Activated CD4-positive, alpha-beta T cell treated with anti-CD3 and anti-CD28 coated beads, Interleukin-2, amount 50 U/mL, for 16 hours (primary cell): ENCODE results near the gene FGFBP2.
A peak's percentile ranks its signal among the peaks of the same experiment; 100 is the strongest.

Source experiments
- DNase-seq: peaks from one replicate; pipeline ENCODE4 v3.0.0-alpha.2; 2020

The FGFBP2 gene

GRCh38 chr4:15963001-15963451 is at the start of gene FGFBP2:
TSS of gene FGFBP2 (minus strand) at chr4:15963175. CDS start at chr4:15963129, 46 bp downstream.
- DNase-seq = peak; percentile 45

- no peak for DNase-seq
Observed at GRCh38 chr4:16011173-16011572, 48.2 kb upstream of the FGFBP2 start.

DNA sequence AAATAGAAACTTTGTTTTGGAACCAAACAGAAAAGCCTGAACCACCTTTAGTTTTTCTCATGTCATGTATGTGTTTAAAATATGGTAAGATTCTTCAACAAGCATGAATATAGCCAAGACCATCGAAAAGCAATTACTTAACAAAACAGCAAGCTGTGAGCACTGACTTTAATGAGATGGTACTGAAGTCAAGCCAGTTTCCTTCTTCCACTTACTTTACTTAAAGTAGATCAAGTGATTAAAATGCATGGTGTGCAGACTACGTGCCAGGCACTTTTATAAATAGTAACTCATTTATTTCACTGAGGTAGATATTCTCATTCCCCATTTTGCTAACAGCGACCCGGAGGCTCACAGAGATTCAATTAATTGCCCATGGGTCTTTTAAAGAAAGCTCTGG is 46.2 kb upstream of the FGFBP2 start:
- DNase-seq = no peak

DNA sequence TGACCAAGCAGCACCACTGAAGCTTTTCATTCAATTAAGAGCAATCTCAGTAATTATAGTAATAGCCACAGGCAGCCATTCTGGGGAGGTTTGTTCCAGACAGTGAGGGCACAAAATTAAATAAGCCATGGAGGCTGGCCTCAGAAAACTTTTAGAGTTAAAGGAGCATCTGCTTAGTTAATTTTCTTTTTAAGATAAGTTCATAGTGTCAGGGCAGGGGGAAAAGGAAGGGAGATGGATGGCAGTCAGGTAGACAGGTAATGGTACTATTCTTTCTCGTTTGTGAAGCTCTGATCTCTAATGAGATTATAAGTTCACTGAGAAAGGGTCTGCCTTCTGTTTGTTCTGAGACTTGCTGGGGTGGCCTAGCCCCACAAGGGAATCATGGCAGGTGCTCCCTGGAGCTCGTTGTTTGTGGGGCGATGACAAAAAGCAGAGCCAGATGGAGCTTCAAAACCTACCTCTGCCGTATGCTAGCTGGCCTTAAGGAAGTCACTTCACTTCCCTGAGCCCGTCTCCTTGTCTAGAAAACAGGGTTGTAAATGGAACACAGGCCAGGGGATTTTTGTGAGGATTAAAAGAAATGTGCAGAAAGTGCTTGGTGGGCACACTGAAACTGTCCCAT is 44.6 kb upstream of the FGFBP2 start:
- no peak for DNase-seq

- DNase-seq = no peak
Observed at GRCh38 chr4:16006771-16007446, 43.9 kb upstream of the FGFBP2 start.

DNA sequence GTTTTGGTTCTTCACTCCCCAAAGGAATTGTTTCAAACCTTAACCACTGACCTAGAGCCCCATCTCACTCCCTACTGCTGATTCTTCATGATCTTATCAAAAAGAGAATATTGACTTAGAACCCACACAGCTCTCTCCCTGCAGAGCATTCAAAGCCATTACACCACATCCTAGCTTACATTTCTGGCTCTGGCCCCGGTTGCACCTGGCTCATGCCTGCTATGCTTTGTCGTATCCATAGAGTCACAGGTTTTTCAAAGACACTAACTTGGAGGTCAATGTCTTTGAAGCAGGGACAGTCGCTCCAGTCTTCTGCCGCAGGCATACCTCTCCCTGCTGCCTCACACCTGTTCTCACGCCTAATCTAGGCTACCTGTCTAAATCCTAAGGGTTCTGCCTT is 42.7 kb upstream of the FGFBP2 start:
- DNase-seq = no peak

GRCh38 chr4:16001484-16001858 is 38.5 kb upstream of the FGFBP2 start:
- DNase-seq = peak; percentile 65

DNA sequence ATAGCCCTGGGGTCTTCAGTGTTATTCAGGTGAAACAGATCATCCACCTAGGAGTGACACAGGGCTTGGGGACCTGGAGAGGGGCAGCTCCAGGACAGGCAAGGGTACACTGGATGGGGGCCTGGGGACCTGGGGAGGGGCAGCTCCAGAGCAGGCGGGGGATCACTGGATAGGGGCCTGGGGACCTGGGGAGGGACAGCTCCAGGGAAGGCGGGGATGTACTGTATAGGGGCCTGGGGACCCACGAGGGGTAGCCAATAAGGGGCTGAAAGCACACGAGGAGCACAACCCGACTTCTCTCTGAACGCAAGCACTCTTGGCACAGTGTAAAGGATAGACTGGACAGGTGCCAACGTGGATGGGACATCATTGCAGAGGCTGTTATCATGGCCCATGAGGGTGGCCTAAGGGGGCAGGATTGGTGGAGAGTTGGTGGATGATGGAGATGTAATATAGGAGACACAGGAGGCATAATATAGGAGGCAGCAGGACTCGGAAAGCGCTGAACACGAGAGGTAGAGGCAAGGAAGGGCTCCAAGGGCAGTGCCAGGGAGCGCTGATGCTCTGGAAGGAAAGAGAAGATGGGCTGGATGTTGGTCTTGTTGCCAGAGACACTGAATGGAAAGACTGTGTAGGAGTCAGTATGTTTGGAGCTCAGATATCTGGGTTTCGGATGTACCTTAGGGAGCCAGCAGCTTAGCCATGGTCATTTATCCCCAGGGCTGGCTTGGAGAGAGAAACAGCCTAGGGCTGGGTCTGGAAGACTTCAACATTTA is 37.9 kb upstream of the FGFBP2 start:
- DNase-seq = no peak

DNA sequence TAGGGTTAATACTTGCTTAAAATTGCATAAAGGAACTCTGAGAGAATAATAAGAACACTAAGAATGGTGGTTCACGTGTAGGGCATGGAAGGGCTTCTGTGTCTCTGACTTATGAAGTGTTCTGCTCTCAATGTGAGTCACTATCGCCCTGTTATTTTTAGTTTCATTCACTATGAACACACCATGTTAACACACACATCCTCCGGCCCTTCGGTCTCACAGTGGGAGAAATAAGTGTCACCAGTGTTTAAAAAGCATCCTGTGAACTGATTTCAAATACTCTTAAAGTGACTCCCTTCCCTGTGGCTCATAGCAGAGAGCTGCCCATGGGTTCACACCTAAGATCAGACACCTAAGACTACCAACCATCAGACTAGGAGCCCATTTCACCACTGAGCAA is 33.8 kb upstream of the FGFBP2 start:
- DNase-seq = peak; percentile 6

GRCh38 chr4:15995826-15996225 is 32.9 kb upstream of the FGFBP2 start:
- no peak for DNase-seq

GRCh38 chr4:15992167-15992485 is 29.2 kb upstream of the FGFBP2 start:
- no peak for DNase-seq

DNA sequence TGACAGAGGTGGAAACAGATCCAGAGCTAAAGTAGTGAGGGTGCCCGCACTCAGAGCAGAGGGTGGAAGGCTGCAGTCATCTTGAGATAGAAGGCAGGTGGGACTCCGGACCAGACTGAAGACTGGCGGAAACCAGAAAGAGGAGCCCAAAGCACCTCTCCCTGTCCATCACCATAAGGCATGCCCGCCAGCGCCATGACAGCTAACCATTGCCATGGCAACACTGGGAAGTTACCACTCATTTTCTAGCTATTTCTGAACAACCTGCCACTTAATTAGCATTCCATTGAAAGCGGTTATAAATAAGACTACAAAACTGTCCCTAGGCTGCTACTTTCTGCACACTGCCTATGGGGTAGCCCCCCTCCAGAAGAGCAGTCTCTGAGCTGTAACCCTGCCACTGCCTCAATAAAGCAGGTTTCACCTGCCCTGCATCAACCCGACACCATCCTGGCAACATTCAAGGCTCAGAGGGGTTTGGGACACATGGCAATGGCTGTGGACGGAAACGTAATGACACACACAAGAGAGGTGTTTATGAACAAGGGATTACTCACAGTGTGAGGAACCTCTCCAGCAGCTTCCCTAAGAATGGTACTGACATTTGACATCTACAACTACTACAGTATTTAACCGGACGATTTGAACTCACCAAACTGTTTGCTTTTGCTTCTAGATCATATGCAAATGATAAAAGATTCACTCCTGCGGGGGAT is 27.8 kb upstream of the FGFBP2 start:
- DNase-seq = no peak

- DNase-seq = no peak
Observed at GRCh38 chr4:15989424-15989823, 26.4 kb upstream of the FGFBP2 start.

- no peak for DNase-seq
Observed at GRCh38 chr4:15988222-15988621, 25.2 kb upstream of the FGFBP2 start.

DNA sequence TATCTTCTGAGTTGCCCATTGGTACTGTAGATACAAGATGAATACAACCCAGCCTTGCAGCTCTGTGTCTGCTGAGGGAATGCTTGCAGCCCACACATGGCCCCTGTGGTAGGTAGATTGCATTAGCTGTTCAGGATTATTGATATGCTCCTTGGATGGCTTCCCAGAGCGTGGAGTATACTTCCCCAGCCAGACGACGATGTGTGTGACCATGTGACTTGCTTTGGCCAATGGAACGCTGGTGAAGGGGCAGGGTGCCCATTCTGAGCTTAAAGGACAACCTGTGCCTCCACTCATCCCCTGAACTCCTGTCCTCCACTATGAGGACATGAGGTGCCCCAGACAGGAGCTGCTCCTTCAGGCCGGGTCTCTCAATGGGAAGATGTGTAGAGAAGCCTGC is 23.9 kb upstream of the FGFBP2 start:
- DNase-seq = no peak

DNA sequence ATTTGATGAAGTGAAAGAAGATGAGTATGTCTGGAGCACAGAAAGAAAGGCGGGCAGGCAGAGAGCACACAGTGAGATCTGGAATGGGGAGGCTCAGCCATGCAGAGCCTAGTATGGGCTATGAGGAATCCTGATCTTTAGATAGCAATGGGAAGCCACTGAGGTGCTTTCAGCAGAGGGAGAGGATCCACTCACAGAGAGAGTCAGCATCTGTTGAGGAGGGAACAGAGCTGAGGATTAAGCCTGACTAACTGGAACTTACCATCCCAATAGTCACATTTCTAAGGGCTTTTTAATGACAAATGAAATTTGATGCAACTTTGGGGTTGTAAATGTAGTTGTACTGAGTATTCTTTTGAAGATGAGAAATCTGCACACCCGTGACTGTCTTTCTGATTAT is 20.6 kb upstream of the FGFBP2 start:
- DNase-seq = no peak

GRCh38 chr4:15982842-15983524 is 20.0 kb upstream of the FGFBP2 start:
- DNase-seq = no peak

DNA sequence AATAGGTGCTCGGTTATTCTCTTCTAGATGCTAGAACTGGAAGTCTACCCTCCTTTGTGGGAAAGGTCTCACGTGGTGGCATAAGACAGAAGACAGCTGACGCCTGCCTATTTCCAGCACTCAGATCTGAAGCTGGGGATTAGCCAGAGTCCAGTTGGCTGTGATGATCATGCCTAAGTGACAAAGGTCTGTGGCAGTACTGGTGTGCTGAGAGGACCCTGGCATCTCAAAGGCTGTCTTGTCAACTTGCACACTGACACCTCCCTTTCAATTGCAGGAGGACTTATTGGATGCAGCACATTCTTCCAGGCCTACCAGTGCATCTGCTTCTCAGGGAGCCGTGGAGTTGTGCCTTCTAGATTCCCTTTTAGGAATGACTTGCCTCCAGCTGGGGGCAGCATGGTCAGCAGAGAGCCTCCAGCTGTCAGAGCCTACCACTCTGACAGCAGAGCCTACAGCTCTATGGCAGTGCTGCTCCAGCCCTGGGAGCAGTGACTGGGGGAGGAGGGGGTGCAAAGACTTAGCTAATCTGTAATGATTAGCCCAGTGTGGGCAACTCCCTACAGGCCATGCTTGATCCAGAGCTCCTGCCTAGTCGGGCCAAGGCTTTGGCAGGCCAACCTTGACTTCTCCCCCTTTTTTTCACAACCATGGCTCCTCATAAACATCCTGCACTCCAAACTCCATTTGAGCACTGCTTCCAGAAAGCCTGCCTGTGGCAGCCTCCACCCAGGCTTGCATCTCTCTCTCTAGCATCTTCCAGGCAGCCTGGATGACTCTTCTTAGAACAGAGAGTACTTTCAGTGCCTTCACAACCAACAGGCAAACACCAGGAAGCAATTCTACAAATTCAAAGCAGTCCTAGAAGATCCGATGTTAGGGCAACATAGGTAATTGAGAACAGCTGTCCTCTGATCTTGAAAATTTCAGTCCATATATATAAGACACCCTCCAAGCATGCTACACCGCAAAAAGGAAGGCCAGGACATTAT is 13.8 kb upstream of the FGFBP2 start:
- no peak for DNase-seq

DNA sequence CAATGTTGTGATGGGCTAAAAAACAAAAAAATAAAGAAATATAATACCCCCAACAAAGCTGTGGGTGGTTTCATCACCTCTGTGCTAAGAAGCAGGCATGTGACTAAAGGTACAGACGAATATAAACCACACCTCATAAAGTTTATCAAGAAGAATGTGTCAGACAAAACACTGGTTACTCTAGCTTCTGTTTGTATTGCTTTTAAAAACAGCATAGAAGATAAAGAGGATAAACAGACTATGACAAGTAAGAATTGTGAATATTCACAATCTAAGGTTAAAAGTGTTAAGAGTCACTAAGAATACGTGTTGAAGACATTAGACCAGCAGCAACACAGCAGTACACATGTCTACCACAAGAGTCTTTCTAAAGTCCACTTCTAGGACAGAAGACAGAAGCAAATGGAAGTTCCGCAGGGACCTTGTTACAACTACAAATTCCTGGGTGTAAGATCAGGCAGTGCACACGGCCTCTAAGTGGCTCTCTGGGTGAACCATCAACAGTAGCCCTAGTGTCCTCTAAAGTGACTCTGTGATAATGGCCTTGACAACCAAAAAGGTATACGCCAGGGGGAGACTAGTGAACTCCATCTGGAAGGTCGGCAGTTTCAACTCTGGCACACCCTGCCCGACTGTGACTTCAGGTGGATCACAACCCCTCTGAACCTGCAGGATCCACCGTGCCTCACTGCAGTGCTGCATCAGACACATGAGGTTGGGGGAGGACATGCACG is 8.3 kb upstream of the FGFBP2 start:
- DNase-seq = no peak

GRCh38 chr4:15968551-15969300 is 5.8 kb upstream of the FGFBP2 start:
- DNase-seq = no peak
